Head of caudate nucleus (tissue), 42 donors: ENCODE data around the gene LRRC53.

Experiments
- DNase-seq, 42 donors: peaks; one replicate each; pipeline versions ENCODE4 v3.0.0 to v3.0.0-alpha.2; 2020 to 2021; ENCODE audit warnings: mixed read lengths in 7 of 42
- intact Hi-C: fragments of 100-400 bp; cut with DNase I; formaldehyde crosslinking; loops from one replicate; pipeline ENCODE4 v1.15.0; 2022

Gene LRRC53

GRCh38 chr1:74504933-74505512 lies 7.4 kb downstream of the LRRC53 start:
- intact Hi-C loops, result no loop called here
- DNase-seq, result peak; percentile 29 to 92 (median 68)

- DNase-seq, result peak; percentile 48 to 88 (median 75)
Measured at GRCh38 chr1:74504125-74504932, 8.1 kb downstream of the LRRC53 start.

GRCh38 chr1:74502858-74503257 lies 9.6 kb downstream of the LRRC53 start:
- intact Hi-C loops, result no loop called here
- DNase-seq, result no peak

More at GRCh38 chr1:74504125-74504932, 8.1 kb downstream of the LRRC53 start:
- intact Hi-C loops, result no loop called here

- DNase-seq, result no peak
- intact Hi-C loops, result no loop called here
Measured at GRCh38 chr1:74502432-74502831, 10.0 kb downstream of the LRRC53 start.

- no peak for DNase-seq
- intact Hi-C loops, result no loop called here
Measured at GRCh38 chr1:74498901-74499300, 13.5 kb downstream of the LRRC53 start.

- intact Hi-C loops, result no loop called here
- no peak for DNase-seq
Measured at GRCh38 chr1:74496669-74497068, 15.7 kb downstream of the LRRC53 start.

GRCh38 chr1:74486036-74486435 lies 26.4 kb downstream of the LRRC53 start:
- no peak for DNase-seq

GRCh38 chr1:74485622-74486021 lies 26.8 kb downstream of the LRRC53 start:
- DNase-seq, result no peak
- intact Hi-C loops, result no loop called here

More at GRCh38 chr1:74486036-74486435, 26.4 kb downstream of the LRRC53 start:
- intact Hi-C loops, result no loop called here

GRCh38 chr1:74481607-74482006 lies 30.8 kb downstream of the LRRC53 start:
- no peak for DNase-seq
- intact Hi-C loops, result no loop called here

- intact Hi-C loops, result no loop called here
- DNase-seq, result no peak
Measured at GRCh38 chr1:74480068-74480467, 32.3 kb downstream of the LRRC53 start.

- peak in 2 of 42 donors; percentile 9 to 43 for DNase-seq
Measured at GRCh38 chr1:74478979-74479378, 33.4 kb downstream of the LRRC53 start.

GRCh38 chr1:74474585-74474984 lies 37.8 kb downstream of the LRRC53 start:
- peak in 1 of 42 donors; percentile 42 for DNase-seq
- intact Hi-C loops, result no loop called here

More at GRCh38 chr1:74478979-74479378, 33.4 kb downstream of the LRRC53 start:
- intact Hi-C loops, result no loop called here

GRCh38 chr1:74471470-74471869 lies 40.9 kb downstream of the LRRC53 start:
- intact Hi-C loops, result no loop called here
- DNase-seq, result no peak

- no peak for DNase-seq
- intact Hi-C loops, result no loop called here
Measured at GRCh38 chr1:74470936-74471335, 41.5 kb downstream of the LRRC53 start.

- intact Hi-C loops, result no loop called here
- no peak for DNase-seq
Measured at GRCh38 chr1:74470251-74470650, 42.2 kb downstream of the LRRC53 start.

- intact Hi-C loops, result no loop called here
- DNase-seq, result no peak
Measured at GRCh38 chr1:74468982-74469603, 43.3 kb downstream of the LRRC53 start.

GRCh38 chr1:74467786-74468377 lies 44.5 kb downstream of the LRRC53 start:
- intact Hi-C loops, result no loop called here
- no peak for DNase-seq

- DNase-seq, result peak in 1 of 42 donors; percentile 14
- intact Hi-C loops, result no loop called here
Measured at GRCh38 chr1:74465193-74465681, 47.2 kb downstream of the LRRC53 start.

GRCh38 chr1:74464037-74464436 lies 48.4 kb downstream of the LRRC53 start:
- DNase-seq, result no peak
- intact Hi-C loops, result no loop called here
